H54 (cell line): ENCODE results near the gene OR2D3.
"Not testable (repeated sequence)": the region's sequence is repeated elsewhere in the genome, so short reads cannot be mapped to it uniquely, and the experiment has no call there.

Experiments
- DNase-seq: peaks from one replicate; pipeline ENCODE4 v3.0.0; 2011; ENCODE audit warnings: low spot score, mixed read lengths; ENCODE audit not compliant: insufficient read length
- FAIRE-seq: peaks from 3 replicates; lab custom pipeline; 2011; peaks lifted over from hg19 to GRCh38; lab: Jason Lieb, UNC
- POLR2A ChIP-seq: IDR thresholded peaks from 2 replicates; pipeline ENCODE4 v1.6.1; 2011; ENCODE audit warnings: low read depth, mild to moderate bottlenecking, low read length

Gene OR2D3

GRCh38 chr11:6968816-6969215 is 48.0 kb downstream of the OR2D3 start:
- no peak for FAIRE-seq
- no peak for TF ChIP-seq POLR2A
- no peak for DNase-seq

DNA sequence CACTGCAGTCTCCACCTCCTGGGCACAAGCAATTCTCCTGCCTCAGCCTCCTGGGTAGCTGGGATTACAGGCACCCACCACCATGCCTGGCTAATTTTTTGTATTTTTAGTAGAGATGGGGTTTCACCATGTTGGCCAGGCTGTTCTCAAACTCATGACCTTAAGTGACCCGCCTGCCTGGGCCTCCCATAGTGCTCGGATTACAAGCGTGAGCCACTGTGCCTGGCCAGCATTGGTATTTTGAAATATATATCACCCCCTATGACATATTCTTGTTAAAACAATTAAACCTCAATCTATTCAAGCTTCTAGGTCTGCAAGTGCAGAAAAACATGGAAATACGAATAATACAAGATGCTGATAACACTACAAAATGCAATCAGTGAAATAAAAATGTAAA is 49.1 kb downstream of the OR2D3 start:
- not testable (repeated sequence) for DNase-seq, FAIRE-seq
